Measurements from ENCODE around the gene GJB2.

GJB2 gene

DNA sequence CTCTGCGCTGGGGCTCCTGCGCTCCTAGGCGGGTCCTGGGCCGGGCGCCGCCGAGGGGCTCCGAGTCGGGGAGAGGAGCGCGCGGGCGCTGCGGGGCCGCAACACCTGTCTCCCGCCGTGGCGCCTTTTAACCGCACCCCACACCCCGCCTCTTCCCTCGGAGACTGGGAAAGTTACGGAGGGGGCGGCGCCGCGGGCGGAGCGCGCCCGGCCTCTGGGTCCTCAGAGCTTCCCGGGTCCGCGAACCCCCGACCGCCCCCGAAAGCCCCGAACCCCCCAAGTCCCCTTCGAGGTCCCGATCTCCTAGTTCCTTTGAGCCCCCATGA, at the start of gene GJB2:
Gene GJB2 (minus strand): TSS at position 103 of the 326 bp plus-strand sequence. CDS start 3,357 bp downstream, outside the sequence.
- DNase-seq: no peak

DNA sequence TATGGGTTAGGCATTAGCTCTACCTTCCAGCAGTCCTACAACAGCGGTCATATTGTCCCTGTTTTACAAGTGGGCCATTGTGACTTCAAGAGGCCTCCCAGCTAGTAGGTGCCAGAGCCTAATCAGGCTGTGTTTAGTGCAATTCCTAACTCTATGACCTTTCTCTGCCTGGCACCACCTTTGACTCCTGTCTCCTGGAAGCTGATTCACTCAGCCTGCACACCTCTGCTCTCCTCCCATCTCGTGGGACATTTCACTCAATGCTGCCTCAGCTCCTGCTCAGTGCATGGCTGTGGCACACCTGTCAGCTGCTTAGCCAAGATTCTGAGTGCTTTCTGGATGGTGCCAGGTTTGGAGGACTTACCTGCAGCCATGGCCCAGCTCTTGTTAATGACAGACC, 48.9 kb upstream of the GJB2 start:
- DNase-seq: no peak

DNA sequence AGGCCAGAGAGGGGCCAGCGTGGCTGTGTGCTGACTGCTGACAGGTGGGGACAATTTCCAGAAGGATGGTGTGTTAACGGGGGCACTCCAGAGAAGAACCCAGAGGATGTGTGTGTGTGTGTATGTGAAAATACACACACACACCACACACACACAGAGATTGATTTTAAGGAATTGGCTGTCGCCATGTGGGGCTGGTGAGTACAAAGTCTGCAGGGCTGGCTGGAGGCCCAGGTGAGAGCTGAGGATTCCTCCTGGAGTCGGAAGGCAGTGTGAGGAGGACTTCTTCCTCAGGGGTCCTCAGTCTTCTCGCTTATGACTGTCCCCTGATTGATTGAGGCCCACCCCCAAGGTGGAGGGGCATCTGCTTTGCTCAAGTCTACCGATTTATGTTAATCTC, 47.0 kb upstream of the GJB2 start:
- DNase-seq: no peak

DNA sequence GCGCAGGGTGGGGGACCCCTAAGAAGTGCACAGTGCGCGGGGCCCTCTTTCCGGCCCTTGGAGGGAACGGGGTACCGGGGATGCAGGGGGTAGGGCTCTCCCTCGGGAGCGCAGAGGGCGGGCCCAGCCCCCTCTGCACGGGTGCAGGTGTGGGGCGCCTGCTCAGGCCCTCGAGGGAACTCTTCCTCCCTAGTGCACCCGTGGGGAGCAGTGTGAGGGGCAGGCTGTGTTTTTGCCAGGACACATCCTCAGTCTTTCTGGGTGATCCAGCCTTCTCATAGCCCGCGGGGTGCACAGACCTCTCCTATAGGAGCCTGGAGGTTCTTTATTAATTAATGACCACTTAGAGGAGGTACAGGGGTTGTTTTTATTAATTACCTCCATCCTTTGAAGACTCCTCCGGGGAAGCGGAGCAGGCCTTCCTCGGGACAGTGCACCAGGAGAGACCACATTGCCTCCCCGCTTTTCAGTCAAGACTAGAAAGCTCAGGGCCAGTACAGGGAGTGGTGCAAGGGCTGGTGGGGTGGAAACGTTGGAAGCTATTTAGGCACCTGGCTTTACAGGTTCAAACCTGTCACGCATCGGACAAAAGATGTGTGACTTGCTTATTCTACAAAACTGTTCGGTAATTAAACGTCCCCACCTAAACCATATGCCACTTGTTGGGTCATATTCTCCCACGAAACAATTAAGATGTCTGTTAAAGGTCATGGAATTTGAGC, 40.0 kb upstream of the GJB2 start:
- no peak for DNase-seq

DNA sequence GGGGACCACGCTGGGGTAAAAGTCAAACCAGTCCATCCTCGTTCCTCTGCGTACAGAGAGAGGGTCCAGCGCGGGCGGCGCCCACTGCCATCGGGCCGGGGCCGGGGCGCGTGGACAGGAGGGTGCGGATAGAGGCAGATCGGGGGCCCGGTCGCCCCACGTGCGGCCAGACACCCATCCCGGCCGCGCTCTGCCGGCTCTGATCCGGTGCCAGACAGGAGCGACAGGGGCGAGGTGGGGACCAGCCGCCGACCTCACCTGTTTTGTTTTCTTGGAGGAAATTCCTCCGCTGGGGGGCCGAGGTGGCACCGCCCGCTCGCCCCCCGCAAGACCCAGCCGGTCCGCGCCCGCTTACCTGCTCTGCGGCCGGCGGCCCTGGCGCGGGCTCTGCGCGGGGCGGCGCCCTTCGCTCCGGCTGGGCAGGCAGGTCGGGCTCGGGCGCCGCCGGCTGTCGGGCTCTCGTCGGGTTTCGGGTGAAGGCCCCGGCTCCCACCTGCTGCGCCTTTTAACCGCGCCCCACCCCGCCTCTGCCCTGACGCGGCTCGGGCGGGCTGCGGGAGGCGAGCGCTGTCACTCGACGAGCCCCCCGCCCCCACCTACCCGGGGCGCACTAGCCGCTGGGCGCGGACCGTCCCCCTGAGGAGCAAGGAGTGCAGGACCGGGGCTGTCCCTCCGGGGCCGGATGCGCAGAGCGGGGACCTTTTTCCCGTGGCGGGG, 39.3 kb upstream of the GJB2 start, which contains the start of gene GJB6:
Gene GJB6 (minus strand): TSS at position 481 of the 717 bp plus-strand sequence. CDS start 8,839 bp downstream, outside the sequence.
- peak; percentile 31 for DNase-seq

DNA sequence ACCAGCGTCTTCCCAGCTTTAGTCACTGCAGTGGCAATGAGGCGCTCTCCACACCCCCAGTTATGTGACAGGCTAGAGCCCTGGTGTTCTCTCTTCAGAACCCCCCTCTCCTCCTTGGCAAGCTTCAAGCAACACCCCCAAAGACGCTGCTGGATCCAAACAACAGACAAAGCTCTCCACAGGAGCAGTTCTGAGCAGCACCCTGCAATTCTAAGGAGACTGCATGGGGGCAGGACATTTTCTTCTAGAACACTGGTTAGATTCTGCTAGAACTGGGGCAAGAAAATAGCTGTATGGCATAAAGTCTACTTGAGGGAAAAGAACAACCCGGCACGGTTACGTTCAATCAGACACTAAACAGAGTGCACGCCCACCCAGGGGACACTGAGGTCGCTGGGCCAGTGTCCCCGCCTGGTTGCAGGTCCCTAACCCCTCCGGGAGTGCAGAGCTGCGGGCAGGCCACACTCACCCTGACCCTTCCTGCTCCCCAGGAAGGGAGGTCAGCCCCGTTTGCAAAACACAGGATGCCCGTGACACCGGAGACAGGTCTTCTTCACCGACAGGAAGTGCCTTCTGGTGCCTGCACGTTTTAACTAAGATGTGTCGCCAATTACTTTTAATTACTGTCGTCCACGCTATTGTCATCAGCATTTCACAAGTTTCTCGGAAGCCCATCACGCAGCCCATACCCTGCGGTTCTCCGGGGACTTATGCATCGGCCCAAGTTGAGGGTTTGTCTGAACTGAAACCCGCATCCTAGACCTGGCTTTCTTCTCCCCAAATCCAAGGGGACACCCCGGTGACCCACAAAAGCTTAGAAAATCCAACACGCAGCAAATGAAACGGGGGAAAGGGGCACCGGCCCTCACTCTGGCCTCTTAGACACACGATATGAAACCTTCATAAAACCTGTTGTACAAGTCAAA, 38.4 kb upstream of the GJB2 start:
- no peak for DNase-seq

DNA sequence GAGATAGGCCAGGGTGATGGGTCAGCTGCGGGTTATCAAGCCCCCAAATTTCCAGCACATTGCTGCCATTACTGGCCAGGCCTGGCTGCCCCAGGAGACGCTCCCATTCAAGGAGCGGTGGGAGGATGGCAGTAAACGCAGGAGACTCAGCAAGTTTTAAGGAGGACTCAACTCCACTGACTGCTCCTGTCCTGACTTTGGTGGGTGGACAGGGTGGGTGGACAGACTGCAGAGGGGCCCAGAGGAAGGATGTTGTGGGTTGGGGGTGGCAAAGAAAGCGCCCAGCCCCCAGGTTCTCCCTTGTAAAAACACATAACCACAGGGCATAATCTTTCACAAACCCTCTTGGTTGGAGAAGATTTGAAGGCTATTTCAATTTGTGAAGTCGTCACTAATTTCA, 35.0 kb upstream of the GJB2 start:
- no peak for DNase-seq

DNA sequence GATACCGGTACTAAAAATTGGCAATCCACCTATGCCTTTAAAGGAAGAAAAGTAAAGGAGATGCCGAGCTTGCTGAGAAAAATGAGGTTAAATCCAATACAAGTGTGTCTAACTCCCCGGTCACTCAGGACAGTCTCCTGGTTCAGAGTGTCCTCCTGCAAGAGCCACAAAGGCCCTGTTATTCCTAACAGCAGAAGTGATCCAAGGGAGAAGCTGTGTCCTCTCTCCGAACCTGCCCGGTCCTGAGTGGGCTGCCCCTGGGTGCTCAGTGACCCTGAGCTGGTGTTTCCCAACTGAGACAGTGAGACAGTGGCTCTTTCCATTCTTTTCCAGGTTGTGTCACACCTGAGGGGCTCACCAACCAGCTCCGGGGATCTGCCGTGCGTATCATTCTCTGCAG, 34.5 kb upstream of the GJB2 start:
- no peak for DNase-seq

DNA sequence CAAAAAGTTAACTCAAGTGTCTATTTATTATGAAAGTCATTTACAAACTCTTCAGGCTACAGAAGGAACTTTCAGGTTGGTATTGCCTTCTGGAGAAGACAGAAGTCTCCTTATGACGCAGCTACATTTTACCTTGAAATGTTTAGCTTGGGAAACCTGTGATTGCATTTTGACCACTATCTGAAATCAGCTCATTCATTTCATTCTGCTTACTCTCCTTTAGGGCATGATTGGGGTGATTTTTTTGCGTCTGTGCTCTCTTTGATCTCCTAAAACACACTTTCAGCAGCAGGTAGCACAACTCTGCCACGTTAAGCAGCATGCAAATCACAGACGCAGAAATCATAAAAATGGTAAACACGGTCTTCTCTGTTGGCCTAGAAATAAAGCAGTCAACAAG, 29.8 kb upstream of the GJB2 start:
- no peak for DNase-seq

DNA sequence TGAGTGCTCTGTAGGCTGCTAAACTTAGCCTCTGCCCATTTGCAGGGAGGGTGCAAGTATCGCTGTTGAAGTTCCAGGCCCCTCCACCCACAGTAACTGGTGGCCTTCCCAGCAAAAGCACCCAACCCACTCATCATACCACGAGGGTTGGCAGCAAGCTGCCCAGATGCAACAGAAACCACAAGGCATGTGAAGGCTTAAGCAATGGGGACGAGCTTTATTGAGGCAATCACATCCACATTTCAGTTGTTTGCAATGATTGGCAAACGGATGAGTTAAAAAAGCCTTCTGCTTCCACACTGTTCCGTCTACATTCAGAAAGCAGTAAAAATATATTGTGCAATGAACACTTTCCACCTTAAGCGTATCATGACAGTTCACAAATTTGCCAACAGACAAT, 29.0 kb upstream of the GJB2 start:
- no peak for DNase-seq

DNA sequence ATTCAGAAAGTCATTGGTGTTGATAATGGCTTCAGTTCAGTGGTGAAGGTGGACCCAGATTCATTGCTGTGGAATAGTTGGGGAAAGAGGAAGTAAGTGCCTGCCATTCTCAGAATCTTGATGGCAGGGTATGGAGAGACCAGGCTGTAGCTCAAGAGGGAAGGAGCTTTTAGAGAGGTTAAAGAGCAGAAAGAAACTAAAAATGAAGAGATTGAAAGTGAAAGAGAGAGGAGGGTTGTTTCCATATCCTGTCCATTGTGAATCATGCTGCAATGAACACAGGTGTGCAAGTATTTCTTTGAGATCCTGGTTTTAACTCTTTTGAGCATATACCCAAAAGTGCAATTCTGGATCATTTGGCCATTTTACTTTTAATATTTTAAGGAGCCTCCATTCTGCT, 26.8 kb upstream of the GJB2 start:
- no peak for DNase-seq

DNA sequence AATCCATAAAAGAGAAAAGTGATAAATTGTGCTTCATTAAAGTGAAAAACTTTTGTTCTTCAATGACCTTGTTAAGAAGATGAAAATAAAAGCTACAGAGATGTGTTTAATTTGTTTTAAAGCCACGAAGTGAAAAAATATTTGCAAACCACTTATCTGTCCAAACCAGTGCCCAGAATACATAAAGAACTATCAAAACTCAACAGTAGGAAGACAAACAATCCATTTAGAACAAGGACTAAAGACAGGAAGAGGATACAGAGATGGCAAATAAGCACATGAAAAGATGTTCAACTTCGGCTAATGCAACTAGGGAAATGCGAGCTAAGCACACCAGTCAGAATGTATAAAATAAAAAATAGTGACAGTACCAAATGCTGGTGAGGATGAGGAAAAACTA, 24.4 kb upstream of the GJB2 start:
- no peak for DNase-seq

DNA sequence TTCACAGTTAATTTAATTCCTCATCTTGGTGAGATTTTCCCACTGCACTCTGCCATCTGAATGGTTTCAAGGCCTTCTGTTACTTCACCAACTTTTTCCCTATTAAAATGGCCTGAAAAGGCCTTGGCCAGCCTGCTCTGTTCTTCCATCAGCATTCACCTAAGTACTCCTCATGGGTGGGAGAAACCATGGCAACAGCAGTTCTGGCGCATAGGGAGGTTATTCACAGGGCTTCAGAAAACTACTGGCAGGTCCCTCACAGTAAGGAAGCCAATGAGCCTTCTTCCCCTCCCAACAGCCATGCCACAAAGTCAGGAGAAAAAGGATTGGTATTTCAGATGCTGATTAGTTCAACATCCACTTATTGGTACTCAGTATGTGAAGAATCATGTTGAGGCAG, 17.2 kb upstream of the GJB2 start:
- no peak for DNase-seq

DNA sequence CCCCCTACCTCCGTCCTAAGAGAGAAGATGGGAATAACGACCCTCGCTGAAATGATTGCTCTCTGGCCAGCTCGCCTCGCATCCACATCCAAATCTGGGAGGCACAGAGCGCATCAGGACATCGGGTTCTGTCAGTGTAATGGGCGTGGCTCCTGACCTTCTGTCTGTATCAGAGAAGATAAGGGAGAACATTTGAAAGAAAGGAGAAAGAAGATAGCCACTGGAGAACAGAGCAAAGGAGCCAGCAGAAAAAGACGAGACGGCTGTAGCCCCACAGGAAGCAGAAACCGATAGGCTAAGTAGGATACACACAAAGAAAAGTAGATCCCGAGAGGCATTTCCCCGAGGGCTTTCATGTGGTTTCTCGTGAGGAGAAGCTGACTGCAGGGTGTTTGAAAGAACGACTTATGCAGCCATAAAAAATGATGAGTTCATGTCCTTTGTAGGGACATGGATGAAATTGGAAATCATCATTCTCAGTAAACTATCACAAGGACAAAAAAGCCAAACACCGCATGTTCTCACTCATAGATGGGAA, 14.0 kb upstream of the GJB2 start:
- DNase-seq: no peak

DNA sequence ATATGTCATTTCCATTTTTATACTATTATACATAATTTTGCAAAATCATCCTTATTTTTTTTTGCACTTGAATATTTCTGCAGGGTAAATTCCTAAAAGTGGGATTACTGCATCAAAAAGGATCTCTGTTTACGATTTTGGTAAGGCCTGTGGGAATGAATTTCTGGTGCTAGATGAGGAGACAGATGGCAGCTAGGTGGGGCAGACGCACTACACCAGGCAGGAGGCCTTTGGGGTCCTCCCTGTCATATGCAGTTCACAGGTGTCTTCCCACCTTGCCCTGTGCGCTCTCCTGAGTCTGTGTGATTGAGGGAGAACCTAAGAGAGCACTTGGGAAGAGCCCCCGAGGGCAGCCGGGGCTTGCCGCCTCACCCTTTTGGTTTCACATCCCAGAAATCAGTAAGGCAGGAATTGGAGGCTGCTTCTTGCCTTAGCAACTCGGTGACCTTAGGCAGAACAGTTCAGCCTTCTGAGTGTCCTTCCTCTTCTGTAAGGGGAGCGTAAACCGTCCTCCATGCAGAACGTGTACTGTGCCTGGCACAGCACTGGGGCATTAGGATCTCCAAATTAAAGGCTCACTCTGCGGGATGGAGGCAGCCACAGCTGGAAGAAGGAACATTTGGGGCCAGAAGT, 13.4 kb upstream of the GJB2 start:
- no peak for DNase-seq

DNA sequence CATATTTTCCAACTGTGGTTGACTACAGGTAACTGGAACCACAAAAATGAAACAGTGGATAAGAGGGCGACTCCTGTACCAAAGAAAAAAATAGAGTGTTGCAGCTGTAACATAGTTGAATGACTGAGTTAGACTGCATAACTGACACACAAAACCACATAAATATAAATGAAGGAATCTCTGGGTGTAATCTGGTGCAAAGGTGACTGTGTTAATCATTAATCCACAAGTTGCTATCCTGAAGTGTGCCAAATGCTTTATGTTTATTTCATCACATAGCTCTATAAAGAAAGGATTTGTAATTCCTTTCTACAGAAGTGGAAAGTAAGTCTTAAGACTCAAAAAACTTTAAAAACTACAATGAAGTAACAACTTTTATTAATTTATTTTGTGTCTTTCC, 6.0 kb upstream of the GJB2 start:
- DNase-seq: no peak

DNA sequence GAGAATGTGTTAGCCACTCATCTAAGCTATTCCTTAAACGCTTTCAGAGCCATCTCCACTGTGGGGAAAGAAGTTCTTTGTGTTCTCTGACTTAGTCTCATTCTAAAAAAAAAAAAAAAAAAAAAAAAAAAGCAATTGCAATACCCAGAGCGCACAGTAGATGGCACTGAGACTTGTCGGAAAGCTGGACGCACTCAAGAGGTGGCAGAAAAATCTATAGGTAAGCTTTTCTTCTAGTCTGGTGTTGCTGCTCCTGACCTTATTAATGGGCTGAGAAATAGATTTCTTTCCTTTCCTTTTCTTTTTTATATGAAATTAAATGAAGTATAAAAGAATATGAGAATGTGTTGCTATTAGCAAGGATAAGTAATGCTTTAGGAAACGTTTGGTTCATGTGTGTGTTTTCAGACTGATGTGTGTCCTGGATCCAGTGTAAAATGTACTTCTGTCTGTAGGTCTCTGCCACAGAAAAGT, 4.7 kb upstream of the GJB2 start:
- no peak for DNase-seq

DNA sequence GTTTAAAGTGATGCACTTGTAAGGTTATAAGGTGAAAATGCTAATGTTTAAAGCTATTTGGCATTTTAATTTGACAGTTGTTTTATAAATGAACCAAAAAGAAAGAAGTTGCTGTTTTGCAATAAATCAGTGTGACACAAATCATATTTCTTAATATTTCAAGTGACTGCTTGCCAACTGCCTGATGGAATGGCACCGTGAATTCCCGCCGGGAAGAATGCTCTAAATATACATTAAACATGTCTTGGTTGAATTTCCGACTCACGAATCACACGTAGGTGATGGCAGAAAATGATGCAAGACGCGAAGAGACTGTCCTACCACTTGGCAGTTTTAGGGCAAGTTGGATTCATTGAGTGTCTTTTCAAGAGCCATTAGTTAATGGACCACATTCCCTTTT, 3.1 kb upstream of the GJB2 start:
- DNase-seq: no peak

DNA sequence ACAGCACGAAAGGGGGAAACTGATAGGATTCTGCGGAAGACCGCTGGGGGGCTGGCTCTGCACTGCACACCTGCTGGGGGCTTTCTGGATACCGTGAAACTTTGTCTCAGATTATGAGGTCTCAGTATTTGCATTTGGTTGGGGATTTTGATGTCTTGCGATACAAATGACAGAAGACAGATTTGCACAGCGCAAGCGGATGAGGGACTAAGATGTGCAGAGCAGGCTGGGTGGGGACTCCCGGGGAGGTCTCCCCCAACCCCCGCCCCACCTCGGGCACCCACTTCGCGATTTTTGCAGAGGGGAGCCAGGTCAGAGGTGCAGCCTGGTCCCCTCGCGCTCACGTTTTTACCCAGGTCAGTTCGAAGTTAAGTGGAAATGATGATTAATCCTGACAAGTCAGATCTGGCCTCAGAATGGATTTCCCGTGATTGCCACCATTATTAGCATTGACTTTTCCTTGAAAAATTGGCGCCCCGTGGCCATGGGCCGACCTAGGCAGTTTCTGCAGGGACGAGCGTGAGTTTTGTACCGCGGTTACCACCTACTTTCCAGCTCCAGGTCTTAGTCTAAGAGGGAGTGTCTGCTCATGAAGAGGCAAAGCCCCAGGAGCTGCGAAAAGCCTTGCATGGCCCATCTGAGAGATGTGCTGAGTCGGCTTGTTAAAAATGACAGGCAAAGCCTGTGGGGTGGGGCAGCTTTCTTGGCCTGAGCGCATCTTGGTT, 1.3 kb upstream of the GJB2 start:
- no peak for DNase-seq

DNA sequence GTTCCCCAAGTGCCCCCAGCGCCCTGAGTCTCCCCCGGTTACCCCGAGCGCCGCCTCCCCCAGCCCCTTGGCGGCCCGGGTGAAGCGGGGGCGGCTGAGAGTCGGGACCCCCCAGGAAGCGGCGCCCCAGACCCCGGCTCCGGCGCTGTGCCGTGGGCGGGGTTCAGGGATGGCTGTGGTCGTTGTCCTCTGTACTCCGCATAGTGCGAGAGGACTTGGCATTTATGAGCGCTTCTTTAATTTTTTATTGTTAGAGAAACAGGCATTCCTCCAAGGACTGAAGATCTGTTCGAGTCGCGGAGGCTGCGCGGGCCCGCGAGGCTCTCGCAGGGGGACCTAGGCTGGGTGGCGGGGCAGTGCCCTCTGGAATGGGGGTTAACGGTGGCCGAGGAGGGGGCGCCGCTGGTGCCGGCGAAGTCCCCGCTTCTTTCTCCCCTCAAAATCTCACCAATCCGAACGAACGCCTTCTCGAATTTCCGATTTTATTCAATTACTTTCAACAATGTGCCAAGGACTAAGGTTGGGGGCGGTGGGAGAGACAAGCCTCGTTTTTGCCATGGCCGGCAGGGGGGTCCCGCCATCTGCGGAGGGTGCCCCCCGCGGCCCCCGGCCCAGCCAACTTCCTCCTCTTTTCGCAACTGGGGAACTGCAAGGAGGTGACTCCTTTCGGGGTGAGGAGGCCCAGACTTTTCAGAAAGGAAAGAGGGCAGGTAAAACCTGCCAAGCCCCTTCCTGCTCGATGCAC, 596 bp upstream of the GJB2 start:
- no peak for DNase-seq

DNA sequence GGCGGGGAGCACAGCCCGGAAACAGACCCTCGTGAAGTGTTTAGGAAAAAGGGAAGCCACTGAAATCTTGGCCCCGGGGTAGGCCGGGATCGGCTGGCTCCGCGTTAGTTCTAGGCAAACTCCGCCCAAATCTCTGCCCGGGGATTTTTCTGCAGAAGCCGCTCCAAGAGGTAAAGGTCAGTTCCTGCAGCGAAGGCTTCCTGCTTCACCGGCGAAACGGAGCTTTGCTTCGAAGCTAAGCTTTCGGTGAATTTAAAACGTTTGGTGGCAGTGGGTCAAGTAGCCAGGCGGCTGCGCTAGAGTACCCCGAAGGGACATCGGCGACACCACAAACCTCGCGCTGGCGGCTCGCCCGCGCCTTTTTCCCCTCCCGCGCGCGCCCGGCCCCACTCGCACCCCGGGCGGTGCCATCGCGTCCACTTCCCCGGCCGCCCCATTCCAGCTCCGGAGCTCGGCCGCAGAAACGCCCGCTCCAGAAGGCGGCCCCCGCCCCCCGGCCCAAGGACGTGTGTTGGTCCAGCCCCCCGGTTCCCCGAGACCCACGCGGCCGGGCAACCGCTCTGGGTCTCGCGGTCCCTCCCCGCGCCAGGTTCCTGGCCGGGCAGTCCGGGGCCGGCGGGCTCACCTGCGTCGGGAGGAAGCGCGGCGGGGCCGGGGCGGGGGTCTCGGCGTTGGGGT, 441 bp downstream of the GJB2 start:
- DNase-seq: no peak
